GM18505 (cell line): ENCODE data around the gene LBX2.

Experiments used
- ATAC-seq: cut with Tn5 transposase; IDR thresholded peaks from one replicate; pipeline ENCODE4 v1.9.1; 2021; ENCODE audit not compliant: unreplicated experiment
- POLR2A ChIP-seq: IDR thresholded peaks from 4 replicates; pipeline ENCODE4 v1.6.1; 2011; ENCODE audit warnings: borderline replicate concordance; ENCODE audit not compliant: insufficient read depth, insufficient read length; ENCODE audit errors: extremely low read depth

Gene LBX2

GRCh38 chr2:74515271-74515980 lies 16.0 kb upstream of the LBX2 start:
- no peak for ATAC-seq

GRCh38 chr2:74514368-74515270 lies 15.2 kb upstream of the LBX2 start, which contains the start of gene TLX2:
Gene TLX2, plus strand, starts transcription at chr2:74514450. Its CDS starts 357 bp downstream, at chr2:74514807.
- TF ChIP-seq POLR2A = no peak
- ATAC-seq = no peak

More at GRCh38 chr2:74515271-74515980, 16.0 kb upstream of the LBX2 start:
- no peak for TF ChIP-seq POLR2A

GRCh38 chr2:74513605-74514367 lies 14.4 kb upstream of the LBX2 start:
- ATAC-seq = no peak
- no peak for TF ChIP-seq POLR2A

GRCh38 chr2:74512744-74513604 lies 13.6 kb upstream of the LBX2 start:
- no peak for ATAC-seq
- no peak for TF ChIP-seq POLR2A

- ATAC-seq = no peak
- no peak for TF ChIP-seq POLR2A
These were observed 11.9 kb upstream of the LBX2 start for GRCh38 chr2:74511104-74511989.

GRCh38 chr2:74510272-74510671 lies 10.9 kb upstream of the LBX2 start:
- no peak for TF ChIP-seq POLR2A
- ATAC-seq = no peak

GRCh38 chr2:74507926-74508520 lies 8.6 kb upstream of the LBX2 start:
- TF ChIP-seq POLR2A = no peak
- ATAC-seq = peak; percentile 14

- ATAC-seq = peak; percentile 87
- TF ChIP-seq POLR2A = peak; percentile 94
These were observed 7.9 kb upstream of the LBX2 start, which contains the start of gene PCGF1 for GRCh38 chr2:74507145-74507925. Gene PCGF1, minus strand, starts transcription at chr2:74507695. Its CDS starts 27 bp downstream, at chr2:74507668.

- no peak for ATAC-seq
- no peak for TF ChIP-seq POLR2A
These were observed 6.2 kb upstream of the LBX2 start for GRCh38 chr2:74505448-74506246.

GRCh38 chr2:74504591-74504990 lies 5.2 kb upstream of the LBX2 start:
- no peak for TF ChIP-seq POLR2A
- ATAC-seq = no peak
